Endodermal cell (in vitro differentiated cells): Measurements from ENCODE around the gene ATAD1. TPM values are rescaled to one million over a fixed set of nuclear protein-coding genes. Genes with fewer than 3 reads are reported as not detected.

Experiments
- DNase-seq: peaks from one replicate; pipeline ENCODE4 v3.0.0-alpha.2; 2017
- H3K27ac ChIP-seq: 2 replicates; pipeline ENCODE4 v1.5.1; 2013; ENCODE audit warnings: mild to moderate bottlenecking, low read depth, low read length, moderate library complexity
- H3K27me3 ChIP-seq: 2 replicates; pipeline ENCODE4 v1.6.1; 2013; ENCODE audit warnings: mild to moderate bottlenecking, low read length, moderate library complexity; ENCODE audit not compliant: insufficient read depth, control insufficient read depth, poor library complexity, severe bottlenecking
- H3K36me3 ChIP-seq: 2 replicates; pipeline ENCODE4 v1.7.0; 2013; ENCODE audit warnings: mild to moderate bottlenecking, low read length, moderate library complexity; ENCODE audit not compliant: control insufficient read depth, insufficient read depth
- H3K4me1 ChIP-seq: one replicate; pipeline ENCODE4 v1.7.0; 2013; ENCODE audit warnings: low read length; ENCODE audit not compliant: control insufficient read depth, insufficient read depth
- H3K4me3 ChIP-seq: 2 replicates; pipeline ENCODE4 v1.5.1; 2013; ENCODE audit warnings: mild to moderate bottlenecking, low read length, moderate library complexity
- H3K9ac ChIP-seq: 2 replicates; pipeline ENCODE4 v1.6.1; 2013; ENCODE audit warnings: mild to moderate bottlenecking, low read length, moderate library complexity; ENCODE audit not compliant: poor library complexity, severe bottlenecking; ENCODE audit errors: extremely low read depth
- H3K9me3 ChIP-seq: 2 replicates; pipeline ENCODE4 v1.6.1; 2013; ENCODE audit warnings: mild to moderate bottlenecking, low read length, moderate library complexity; ENCODE audit not compliant: control insufficient read depth
- H3K27ac Mint-ChIP-seq: 2 replicates; pipeline ENCODE4 v1.8.0; 2020; ENCODE audit warnings: mixed read lengths
- H3K27me3 Mint-ChIP-seq: 2 replicates; pipeline ENCODE4 v1.8.0; 2021; ENCODE audit warnings: mild to moderate bottlenecking, mixed read lengths; ENCODE audit not compliant: insufficient read depth
- H3K36me3 Mint-ChIP-seq: 2 replicates; pipeline ENCODE4 v1.8.0; 2020; ENCODE audit warnings: low read depth, mixed read lengths
- H3K4me1 Mint-ChIP-seq: 2 replicates; pipeline ENCODE4 v1.8.0; 2020; ENCODE audit warnings: mixed read lengths
- H3K4me3 Mint-ChIP-seq: 2 replicates; pipeline ENCODE4 v1.8.0; 2020; ENCODE audit warnings: mild to moderate bottlenecking, moderate library complexity, mixed read lengths
- H3K9me3 Mint-ChIP-seq: 2 replicates; pipeline ENCODE4 v1.8.0; 2020; ENCODE audit warnings: mild to moderate bottlenecking, mixed read lengths
- CTCF ChIP-seq: fragments of 200-600 bp; sonication (generic); conservative IDR thresholded peaks from 2 replicates; pipeline ENCODE4 v1.5.0; 2021; ENCODE audit warnings: antibody characterized with exemption, mild to moderate bottlenecking
- WGBS, 2 experiments: methylation state at CpG; one replicate each; pipeline versions ENCODE4 v1.1.5 to v1.1.7; 2013; ENCODE audit warnings: missing lambda C conversion rate in 2 of 2, mixed read lengths in 1 of 2; ENCODE audit not compliant: insufficient coverage in 1 of 2, insufficient read length in 1 of 2; 5-methylcytosine and 5-hydroxymethylcytosine counted together
- total RNA-seq, 2 donors: library from RNA; stranded (reverse); fragmentation: NEBNext Ultra II Directional in 1 of 2; extraction: Animal tissue kit (Norgen Biotek cat#: 25700) in 1 of 2; gene quantifications; 2 replicates in 1 of 2; 3 replicates in 1 of 2; pipeline ENCODE4 v1.2.1, GENCODE V29; 2021

Gene ATAD1
- total RNA-seq, 2 donors from 2014 or later, result 55.4 to 68.0 TPM

GRCh38 chr10:87733081-87733480 lies 84.9 kb downstream of the ATAD1 start:
- Mint-ChIP-seq H3K27ac (no peak overlapping the region), H3K27me3 (no peaks in the 10 kb centered on the region), H3K36me3 (peaks cover 6% of the 10 kb centered on the region), H3K4me1 (peaks cover 20% of the 10 kb centered on the region), H3K9me3 (no peaks in the 10 kb centered on the region), H3K4me3 (no peak overlapping the region)
- no peak for DNase-seq
- Histone ChIP-seq H3K4me3 (no peak overlapping the region), H3K9ac (no peak overlapping the region), H3K36me3 (no peaks in the 10 kb centered on the region), H3K27me3 (no peaks in the 10 kb centered on the region), H3K27ac (no peak overlapping the region), H3K9me3 (no peaks in the 10 kb centered on the region), H3K4me1 (no peaks in the 10 kb centered on the region)
- no peak for TF ChIP-seq CTCF
- 88 to 89% methylated on average over 4 to 5 of the region's 5 CpGs for WGBS, 2 experiments

- Mint-ChIP-seq H3K27ac (no peak overlapping the region), H3K4me3 (no peak overlapping the region), H3K4me1 (peaks cover 16% of the 10 kb centered on the region), H3K27me3 (no peaks in the 10 kb centered on the region), H3K36me3 (peaks cover 6% of the 10 kb centered on the region), H3K9me3 (no peaks in the 10 kb centered on the region)
- Histone ChIP-seq H3K27me3 (no peaks in the 10 kb centered on the region), H3K27ac (no peak overlapping the region), H3K4me1 (no peaks in the 10 kb centered on the region), H3K36me3 (peaks cover 6% of the 10 kb centered on the region), H3K4me3 (no peak overlapping the region), H3K9me3 (no peaks in the 10 kb centered on the region), H3K9ac (no peak overlapping the region)
- TF ChIP-seq CTCF, result no peak
- 90 to 95% methylated on average over 5 to 6 of the region's 6 CpGs for WGBS, 2 experiments
- DNase-seq, result no peak
These were observed 88.1 kb downstream of the ATAD1 start for GRCh38 chr10:87729940-87730339.

- Histone ChIP-seq H3K9me3 (no peaks in the 10 kb centered on the region), H3K36me3 (peaks cover 6% of the 10 kb centered on the region), H3K9ac (no peak overlapping the region), H3K27me3 (no peaks in the 10 kb centered on the region), H3K4me1 (no peaks in the 10 kb centered on the region), H3K27ac (no peak overlapping the region), H3K4me3 (no peak overlapping the region)
- H3K4me1 Mint-ChIP-seq, result peaks cover 4% of the 10 kb centered on the region
- no peak for DNase-seq
- 85 to 97% methylated on average over 4 to 5 of the region's 5 CpGs for WGBS, 2 experiments
- no peak for TF ChIP-seq CTCF
- no peak overlapping the region for H3K27ac Mint-ChIP-seq
- peaks cover 3% of the 10 kb centered on the region for H3K36me3 Mint-ChIP-seq
- no peaks in the 10 kb centered on the region for H3K9me3 Mint-ChIP-seq
- no peak overlapping the region for H3K4me3 Mint-ChIP-seq
- H3K27me3 Mint-ChIP-seq, result no peaks in the 10 kb centered on the region
These were observed 93.2 kb downstream of the ATAD1 start for GRCh38 chr10:87724789-87725188.
